NT2/D1 (cell line): ENCODE data around the gene OR2T8.

Experiments
- DNase-seq: peaks from one replicate; pipeline ENCODE4 v3.0.0-alpha.2; 2011; ENCODE audit warnings: low read depth, low spot score
- H3K27me3 ChIP-seq: 2 replicates; pipeline ENCODE4 v1.6.0; 2011; ENCODE audit warnings: mild to moderate bottlenecking; ENCODE audit not compliant: insufficient read length, insufficient read depth
- H3K36me3 ChIP-seq: 2 replicates; pipeline ENCODE4 v1.6.1; 2011; ENCODE audit warnings: mild to moderate bottlenecking, low read length, mixed read lengths; ENCODE audit not compliant: insufficient read depth, insufficient read length
- H3K4me1 ChIP-seq: 2 replicates; pipeline ENCODE4 v1.5.1; 2011; ENCODE audit not compliant: insufficient read depth, insufficient read length
- H3K4me3 ChIP-seq: 2 replicates; pipeline ENCODE4 v1.5.1; 2011; ENCODE audit warnings: low read depth; ENCODE audit not compliant: insufficient read length
- H3K9ac ChIP-seq: 2 replicates; pipeline ENCODE4 v1.6.0; 2011; ENCODE audit warnings: low read depth; ENCODE audit not compliant: insufficient read length
- H3K9me3 ChIP-seq: 2 replicates; pipeline ENCODE4 v1.5.1; 2011; ENCODE audit warnings: mild to moderate bottlenecking, low read length; ENCODE audit not compliant: insufficient read depth
- SUZ12 ChIP-seq: IDR thresholded peaks from 2 replicates; pipeline ENCODE4 v1.6.1; 2011; ENCODE audit not compliant: insufficient read length, insufficient read depth; ENCODE audit errors: extremely low read depth
- YY1 ChIP-seq: IDR thresholded peaks from 2 replicates; pipeline ENCODE4 v1.6.1; 2011; ENCODE audit not compliant: insufficient read length, insufficient read depth
- ZNF274 ChIP-seq: IDR thresholded peaks from 2 replicates; pipeline ENCODE4 v1.6.1; 2011; ENCODE audit warnings: mild to moderate bottlenecking, low read depth, low read length

OR2T8 gene

DNA sequence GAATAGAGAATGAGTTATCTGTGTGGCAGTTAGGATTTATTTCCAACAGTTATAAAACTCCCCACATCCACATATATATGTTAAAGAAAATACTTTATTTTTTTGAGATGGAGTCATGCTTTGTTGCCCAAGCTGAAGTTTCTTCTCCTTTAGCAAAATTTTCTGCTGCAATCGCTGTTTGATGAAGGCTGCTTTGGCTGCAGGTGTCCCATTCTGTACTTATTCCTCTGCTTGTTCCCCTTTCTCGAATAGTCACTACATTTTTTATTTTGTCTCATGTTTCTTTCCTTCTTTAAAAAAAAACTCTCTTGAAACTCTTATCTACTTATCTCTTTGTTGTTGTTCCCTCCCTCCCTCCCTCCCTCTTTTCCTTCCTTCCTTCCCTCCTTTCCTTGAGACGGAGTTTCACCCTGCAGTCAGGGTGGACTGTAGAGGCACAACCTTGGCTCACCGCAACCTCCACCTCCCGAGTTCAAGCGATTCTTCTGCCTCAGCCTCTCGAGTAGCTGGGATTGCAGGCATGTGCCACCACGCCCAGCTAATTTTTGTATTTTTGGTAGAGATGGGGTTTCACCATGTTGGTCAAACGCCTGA, 14.0 kb upstream of the OR2T8 start:
- Histone ChIP-seq H3K36me3 (no peaks in the 10 kb centered on the region), H3K27me3 (no peaks in the 10 kb centered on the region), H3K9ac (no peak overlapping the region), H3K4me3 (no peak overlapping the region), H3K9me3 (peaks cover 11% of the 10 kb centered on the region; the same call in 1 of the 2 replicates), H3K4me1 (no peaks in the 10 kb centered on the region)
- no peak for TF ChIP-seq YY1
- DNase-seq, result no peak

DNA sequence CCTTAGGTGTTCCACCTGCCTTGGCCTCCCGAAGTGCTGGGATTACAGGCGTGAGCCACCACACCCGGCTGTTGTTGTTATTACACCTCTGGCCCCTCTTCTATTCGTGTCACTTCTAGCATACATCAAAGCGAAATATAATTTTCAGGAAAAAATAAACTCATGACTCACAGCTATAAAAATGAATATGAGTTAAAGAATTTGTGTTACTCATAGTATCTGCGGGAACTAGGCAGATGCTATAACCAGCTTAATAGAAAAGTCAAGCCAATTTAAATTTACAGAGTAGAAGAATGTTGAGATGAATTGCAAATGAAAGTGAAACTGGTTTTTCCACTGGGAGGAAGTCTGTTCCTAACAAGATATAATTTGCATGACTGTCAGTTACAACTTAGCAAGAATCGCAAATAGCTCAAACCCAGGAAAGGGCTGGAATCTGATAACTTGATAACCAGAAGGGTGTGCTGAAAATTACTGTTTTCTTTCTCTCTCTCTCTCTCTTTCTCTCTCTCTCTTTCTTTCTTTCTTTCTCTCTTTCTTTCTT, 13.5 kb upstream of the OR2T8 start:
- H3K4me3 ChIP-seq, result no peak overlapping the region

DNA sequence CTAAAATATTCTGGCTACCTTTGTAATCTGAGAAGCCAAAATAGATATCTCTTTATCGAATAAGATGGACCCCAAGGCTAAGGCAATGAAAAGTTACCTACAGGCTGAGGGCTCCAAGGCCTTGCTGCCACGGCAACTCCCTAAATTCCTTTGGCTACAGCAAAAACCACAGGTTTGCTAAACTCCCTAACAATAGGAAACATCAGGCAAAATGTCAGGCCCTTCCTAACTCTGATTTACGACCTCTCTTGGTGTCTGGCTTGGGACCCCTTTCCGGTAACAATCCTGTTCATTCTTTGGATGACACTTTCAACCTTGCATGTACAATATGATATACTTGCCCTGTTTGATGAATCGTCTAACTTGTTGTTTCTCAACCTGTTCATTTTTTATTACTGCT, 11.3 kb upstream of the OR2T8 start:
- Histone ChIP-seq H3K9ac (no peak overlapping the region), H3K27me3 (no peaks in the 10 kb centered on the region), H3K4me3 (no peak overlapping the region), H3K9me3 (peaks cover 11% of the 10 kb centered on the region; the same call in 1 of the 2 replicates), H3K36me3 (no peaks in the 10 kb centered on the region), H3K4me1 (no peaks in the 10 kb centered on the region)
- DNase-seq, result no peak
- TF ChIP-seq ZNF274 (no peak), YY1 (no peak), SUZ12 (no peak)

More for the DNA sequence above, 13.5 kb upstream of the OR2T8 start:
- Histone ChIP-seq H3K9me3 (peaks cover 11% of the 10 kb centered on the region; the same call in 1 of the 2 replicates), H3K27me3 (no peaks in the 10 kb centered on the region), H3K4me1 (no peaks in the 10 kb centered on the region), H3K9ac (no peak overlapping the region), H3K36me3 (no peaks in the 10 kb centered on the region)
- no peak for DNase-seq
- no peak for TF ChIP-seq YY1
- TF ChIP-seq SUZ12, result no peak
- TF ChIP-seq ZNF274, result no peak

DNA sequence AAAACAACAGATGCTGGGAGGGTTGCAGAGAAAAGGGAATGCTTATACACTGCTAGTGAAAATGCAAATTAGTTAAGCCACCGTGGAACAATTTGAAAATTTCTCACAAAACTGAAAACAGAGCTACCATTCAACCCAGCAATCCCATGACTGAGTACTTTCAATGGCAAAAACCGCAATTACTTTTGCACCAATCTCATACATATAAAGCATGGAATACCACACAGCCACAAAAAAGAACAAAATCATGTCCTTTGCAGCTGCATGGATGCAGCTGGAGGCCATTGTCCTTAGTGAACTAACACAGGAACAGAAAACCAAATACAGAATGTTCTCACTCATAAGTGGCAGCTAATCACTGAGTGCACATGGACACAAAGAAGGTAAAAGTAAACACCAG, 6.3 kb upstream of the OR2T8 start:
- Histone ChIP-seq H3K4me3 (no peak overlapping the region), H3K9me3 (no peaks in the 10 kb centered on the region), H3K9ac (no peak overlapping the region), H3K36me3 (no peaks in the 10 kb centered on the region), H3K27me3 (no peaks in the 10 kb centered on the region), H3K4me1 (no peaks in the 10 kb centered on the region)
- TF ChIP-seq SUZ12 (no peak), YY1 (no peak), ZNF274 (no peak)
- no peak for DNase-seq

DNA sequence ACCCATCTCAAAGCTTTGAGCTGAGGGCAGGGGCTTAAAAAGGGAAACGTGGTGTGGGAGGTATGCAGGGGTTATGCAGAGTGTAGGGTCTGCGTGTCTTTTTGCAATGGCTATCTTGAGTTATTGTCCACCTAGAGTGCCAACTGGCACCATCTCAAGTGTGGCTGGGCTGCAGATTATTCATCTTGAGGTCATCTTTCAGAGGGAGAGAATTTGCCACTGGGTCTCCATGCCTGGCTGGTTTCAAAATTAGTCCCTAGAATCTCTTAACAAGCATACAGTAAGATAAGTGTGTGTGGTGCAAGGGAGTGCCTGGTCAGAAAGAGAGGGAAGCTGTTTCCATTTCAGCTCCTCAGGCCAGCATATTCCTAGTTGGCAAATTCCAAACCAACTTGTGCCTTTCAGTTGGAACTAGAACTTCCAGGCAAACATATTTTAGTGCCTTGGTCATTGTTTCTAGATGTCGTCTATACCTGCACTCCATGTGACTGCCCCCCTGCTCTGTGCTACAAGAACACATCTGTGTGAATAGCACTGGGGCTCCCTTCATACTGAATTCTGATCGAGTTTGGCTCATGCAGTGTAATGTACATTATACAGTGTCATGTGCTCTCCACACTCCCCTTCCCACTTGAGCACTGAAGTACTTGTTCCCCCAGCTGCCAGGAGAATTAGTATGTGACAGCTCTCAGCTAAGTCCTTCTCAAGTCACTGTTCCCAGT, 5.0 kb upstream of the OR2T8 start:
- no peak overlapping the region for H3K9ac ChIP-seq
- no peaks in the 10 kb centered on the region for H3K9me3 ChIP-seq
- H3K4me1 ChIP-seq, result no peaks in the 10 kb centered on the region
- no peak overlapping the region for H3K4me3 ChIP-seq
- no peak for TF ChIP-seq ZNF274
- no peak for TF ChIP-seq YY1
- no peak for TF ChIP-seq SUZ12
- H3K36me3 ChIP-seq, result no peaks in the 10 kb centered on the region
- no peak for DNase-seq
- no peaks in the 10 kb centered on the region for H3K27me3 ChIP-seq

DNA sequence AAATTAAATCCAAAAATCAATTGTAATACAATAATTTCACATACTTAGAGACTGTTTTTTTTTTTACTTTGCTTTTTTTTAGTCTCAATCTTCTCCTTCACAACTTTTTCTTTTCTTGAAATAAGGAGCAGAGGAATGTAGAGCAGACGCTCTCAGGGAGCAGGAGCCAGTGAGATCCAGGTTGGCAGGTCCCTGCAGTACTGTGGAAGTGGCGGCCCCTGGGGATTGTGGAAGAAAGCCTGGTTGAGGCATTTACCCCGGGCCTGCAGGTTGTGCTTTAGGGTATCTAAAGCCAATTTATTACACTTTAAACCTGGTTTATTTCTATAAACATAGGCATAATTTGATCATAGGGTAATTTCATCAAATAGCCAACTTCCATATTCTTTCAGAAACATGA, 3.9 kb downstream of the OR2T8 start:
- Histone ChIP-seq H3K4me3 (no peak overlapping the region), H3K9me3 (no peaks in the 10 kb centered on the region), H3K27me3 (no peaks in the 10 kb centered on the region), H3K4me1 (no peaks in the 10 kb centered on the region), H3K36me3 (no peaks in the 10 kb centered on the region), H3K9ac (no peak overlapping the region)
- TF ChIP-seq YY1, result no peak
- TF ChIP-seq ZNF274, result no peak
- TF ChIP-seq SUZ12, result no peak
- DNase-seq, result no peak

DNA sequence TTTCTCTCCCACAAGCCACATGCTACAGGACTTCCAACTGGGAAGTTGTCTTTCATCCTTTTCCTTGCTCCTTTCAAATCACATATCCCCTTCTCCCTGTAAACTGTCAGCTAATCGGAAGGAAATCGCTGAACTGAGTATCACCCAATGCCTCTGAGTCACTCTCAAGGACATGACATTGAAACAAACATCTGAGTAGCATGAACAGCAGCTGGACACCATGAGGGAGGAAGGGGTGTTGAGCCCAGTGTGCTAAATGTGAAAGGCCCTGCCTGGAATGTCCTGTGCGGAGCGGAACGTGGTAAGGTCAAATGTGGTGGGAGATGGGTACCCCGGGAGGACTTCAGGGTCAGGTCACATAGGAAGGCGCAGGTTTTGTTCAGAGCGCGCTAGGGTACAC, 4.8 kb downstream of the OR2T8 start, which contains the start of gene OR2AJ1:
OR2AJ1 (plus strand) TSS at position 22 of the 400 bp plus-strand sequence. CDS start 8,880 bp downstream, outside the sequence.
- H3K36me3 ChIP-seq, result no peaks in the 10 kb centered on the region
- H3K4me1 ChIP-seq, result no peaks in the 10 kb centered on the region
- H3K9ac ChIP-seq, result no peak within 1 kb of the TSS
- TF ChIP-seq YY1, result no peak
- no peak for TF ChIP-seq ZNF274
- TF ChIP-seq SUZ12, result no peak
- no peaks in the 10 kb centered on the region for H3K9me3 ChIP-seq
- no peaks in the 10 kb centered on the region for H3K27me3 ChIP-seq
- H3K4me3 ChIP-seq, result no peak within 1 kb of the TSS
- no peak for DNase-seq
